ENCODE results near the gene SLC9A7.

Gene SLC9A7

GRCh38 chrX:46571423-46572339 is 187.2 kb downstream of the SLC9A7 start:
- DNase-seq = no peak

GRCh38 chrX:46569621-46570020 is 189.3 kb downstream of the SLC9A7 start:
- peak; percentile 5 for DNase-seq

GRCh38 chrX:46567388-46567787 is 191.5 kb downstream of the SLC9A7 start:
- no peak for DNase-seq

GRCh38 chrX:46561824-46562657 is 196.9 kb downstream of the SLC9A7 start:
- peak; percentile 15 for DNase-seq

GRCh38 chrX:46559062-46559461 is 199.9 kb downstream of the SLC9A7 start:
- no peak for DNase-seq

- peak; percentile 34 for DNase-seq
Observed at GRCh38 chrX:46554942-46555341, 204.0 kb downstream of the SLC9A7 start.

GRCh38 chrX:46553935-46554334 is 205.0 kb downstream of the SLC9A7 start:
- no peak for DNase-seq

- no peak for DNase-seq
Observed at GRCh38 chrX:46551494-46552128, 207.3 kb downstream of the SLC9A7 start.

- DNase-seq = no peak
Observed at GRCh38 chrX:46549914-46550313, 209.0 kb downstream of the SLC9A7 start.

Data from NCI-H1105 treated with DMSO at 0.1 percent for 48 hours (cell line).